Measurements from ENCODE around the gene CBL. TPM values are rescaled to one million over a fixed set of nuclear protein-coding genes. Genes with fewer than 3 reads are reported as not detected.
"Not testable (repeated sequence)": the region's sequence is repeated elsewhere in the genome, so short reads cannot be mapped to it uniquely, and the experiment has no call there.

The CBL gene
- total RNA-seq, 1 donor from 2014 or later, result 42.1 TPM

DNA sequence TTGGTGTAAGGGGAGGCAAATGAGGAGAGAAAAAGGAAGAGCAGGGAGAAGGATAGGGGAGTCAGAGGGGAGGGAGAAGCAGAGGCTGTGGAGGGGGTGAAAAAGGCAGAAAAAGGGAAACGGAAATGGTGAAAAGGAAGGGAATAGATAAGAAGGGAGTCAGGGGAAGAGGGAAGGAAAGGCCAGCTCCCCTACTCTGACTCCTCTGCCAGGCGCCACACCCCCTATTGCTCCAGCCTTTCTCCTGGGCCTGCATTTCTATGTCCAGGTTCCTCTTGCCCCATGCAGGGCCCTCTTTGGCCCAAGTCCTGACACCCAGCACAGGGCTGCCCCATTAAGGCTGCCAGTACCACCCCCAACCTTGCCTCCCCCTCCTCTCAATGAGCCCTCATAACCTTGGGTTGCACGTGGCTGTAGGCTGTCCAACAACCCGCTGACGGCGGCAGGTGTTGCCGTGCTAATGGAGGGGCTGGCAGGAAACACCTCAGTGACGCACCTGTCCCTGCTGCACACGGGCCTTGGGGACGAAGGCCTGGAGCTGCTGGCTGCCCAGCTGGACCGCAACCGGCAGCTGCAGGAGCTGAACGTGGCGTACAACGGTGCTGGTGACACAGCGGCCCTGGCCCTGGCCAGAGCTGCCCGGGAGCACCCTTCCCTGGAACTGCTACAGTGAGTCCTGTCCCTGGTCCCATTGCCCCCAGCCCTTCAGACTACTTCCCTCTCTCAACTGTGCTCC, 24.3 kb upstream of the CBL start:
- intact Hi-C loops (cut with micrococcal nuclease), result no loop called here

DNA sequence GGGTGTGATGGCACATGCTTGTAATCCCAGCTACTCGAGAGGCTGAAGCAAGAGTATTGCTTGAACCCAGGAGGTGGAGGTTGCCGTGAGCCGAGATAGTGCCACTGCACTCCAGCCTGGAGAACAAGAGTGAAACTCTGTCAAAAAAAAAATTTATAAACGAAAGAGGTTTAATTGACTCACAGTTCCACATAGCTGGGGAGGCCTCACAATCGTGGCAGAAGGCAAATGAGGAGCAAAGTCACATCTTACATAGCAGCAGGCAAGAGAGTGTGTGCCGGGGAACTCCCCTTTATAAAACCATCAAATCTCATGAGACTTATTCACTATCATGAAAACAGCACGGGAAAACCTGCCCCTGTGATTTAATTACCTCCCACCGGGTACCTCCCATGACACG, 21.7 kb upstream of the CBL start:
- intact Hi-C loops (cut with micrococcal nuclease), result not testable (repeated sequence)

DNA sequence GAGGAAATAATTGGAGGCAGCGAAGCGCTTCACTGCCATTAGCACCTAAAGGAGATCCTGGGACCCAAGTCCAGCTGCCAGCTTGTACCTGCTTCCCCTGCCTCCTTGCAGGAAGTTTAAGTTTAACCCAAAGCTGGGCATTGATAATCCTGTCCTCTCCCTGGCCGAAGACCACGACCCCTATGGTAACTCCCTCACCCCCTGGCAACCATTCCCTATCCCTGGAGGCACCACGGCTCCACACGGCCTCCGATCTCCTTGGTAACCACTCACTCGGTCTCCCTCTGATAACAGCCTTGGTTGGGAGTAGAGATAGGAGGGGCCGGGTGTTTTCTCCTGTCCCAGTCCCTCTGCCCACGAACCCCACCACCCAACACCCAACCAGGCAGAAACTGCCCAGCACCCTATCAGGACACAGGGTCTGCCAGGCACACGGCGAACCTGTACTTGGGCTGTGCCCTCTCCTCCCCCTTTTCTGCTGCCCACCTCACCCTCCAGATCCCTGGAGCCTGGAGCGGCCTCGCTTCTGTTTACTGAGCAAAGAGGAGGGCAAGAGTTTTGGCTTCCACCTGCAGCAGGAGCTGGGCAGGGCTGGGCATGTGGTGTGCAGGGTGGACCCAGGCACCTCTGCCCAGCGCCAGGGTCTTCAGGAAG, 20.0 kb upstream of the CBL start:
- intact Hi-C loops (cut with micrococcal nuclease), result no loop called here

DNA sequence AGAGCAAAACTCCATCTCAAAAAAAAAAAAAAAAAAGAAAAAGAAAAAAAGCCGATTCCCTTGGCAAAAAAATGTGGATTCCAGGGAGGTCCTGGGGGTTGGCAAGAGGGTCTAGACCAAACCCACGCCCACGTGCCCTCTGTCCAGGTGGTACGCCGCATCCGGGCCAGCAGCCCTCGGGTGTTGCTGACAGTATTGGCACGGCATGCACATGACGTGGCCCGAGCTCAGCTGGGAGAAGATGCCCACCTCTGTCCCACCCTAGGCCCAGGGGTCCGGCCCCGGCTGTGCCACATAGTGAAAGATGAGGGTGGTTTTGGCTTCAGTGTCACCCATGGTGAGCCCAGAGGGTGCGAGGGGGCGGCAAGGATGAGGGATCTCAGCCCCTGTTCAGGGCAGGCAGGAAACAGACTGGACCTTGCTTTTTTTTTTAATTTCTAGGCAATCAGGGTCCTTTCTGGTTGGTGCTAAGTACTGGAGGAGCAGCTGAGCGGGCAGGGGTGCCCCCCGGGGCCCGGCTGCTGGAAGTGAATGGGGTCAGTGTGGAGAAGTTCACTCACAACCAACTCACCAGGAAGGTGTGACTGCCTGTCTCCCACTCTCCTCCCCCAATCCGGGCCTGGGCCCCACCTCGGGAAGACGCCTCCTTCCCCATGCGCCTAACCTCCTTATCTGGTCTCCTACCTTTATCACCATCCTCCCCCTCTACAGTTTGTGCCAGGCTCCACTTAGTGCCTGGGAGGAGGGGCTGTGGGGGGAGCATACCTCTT, 18.8 kb upstream of the CBL start:
- intact Hi-C loops (cut with micrococcal nuclease), result no loop called here

DNA sequence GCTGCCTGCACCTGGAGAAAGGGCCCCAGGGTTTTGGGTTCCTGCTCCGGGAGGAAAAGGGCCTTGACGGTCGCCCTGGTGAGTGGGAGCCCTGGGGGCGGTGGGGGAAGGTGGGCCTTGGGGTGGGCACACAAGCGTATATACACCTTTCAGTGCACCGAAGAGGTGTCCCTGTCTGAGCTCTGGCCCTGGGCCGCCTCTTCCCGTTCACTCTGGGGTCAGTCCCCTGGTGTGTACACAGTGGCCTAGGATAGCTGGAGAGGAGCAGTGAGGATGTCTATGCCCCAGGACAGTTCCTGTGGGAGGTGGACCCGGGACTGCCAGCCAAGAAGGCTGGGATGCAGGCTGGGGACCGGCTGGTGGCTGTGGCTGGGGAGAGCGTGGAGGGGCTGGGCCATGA, 18.1 kb upstream of the CBL start:
- intact Hi-C loops (cut with micrococcal nuclease), result no loop called here

DNA sequence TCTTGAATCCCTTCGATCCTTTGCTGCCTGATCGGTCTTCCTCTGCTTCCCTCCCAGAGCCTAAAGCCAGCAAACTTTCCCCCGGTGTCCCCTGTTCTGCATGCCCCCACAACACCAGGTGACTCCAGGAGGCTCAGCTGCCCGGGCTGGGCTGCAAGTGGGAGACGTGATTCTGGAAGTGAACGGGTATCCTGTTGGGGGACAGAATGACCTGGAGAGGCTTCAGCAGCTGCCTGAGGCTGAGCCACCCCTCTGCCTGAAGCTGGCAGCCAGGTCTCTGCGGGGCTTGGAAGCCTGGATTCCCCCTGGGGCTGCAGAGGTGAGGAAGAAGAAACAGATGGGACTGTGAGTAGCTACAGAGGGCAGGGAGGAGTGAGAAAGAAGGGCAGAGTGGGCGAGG, 17.3 kb upstream of the CBL start:
- intact Hi-C loops (cut with micrococcal nuclease), result no loop called here

DNA sequence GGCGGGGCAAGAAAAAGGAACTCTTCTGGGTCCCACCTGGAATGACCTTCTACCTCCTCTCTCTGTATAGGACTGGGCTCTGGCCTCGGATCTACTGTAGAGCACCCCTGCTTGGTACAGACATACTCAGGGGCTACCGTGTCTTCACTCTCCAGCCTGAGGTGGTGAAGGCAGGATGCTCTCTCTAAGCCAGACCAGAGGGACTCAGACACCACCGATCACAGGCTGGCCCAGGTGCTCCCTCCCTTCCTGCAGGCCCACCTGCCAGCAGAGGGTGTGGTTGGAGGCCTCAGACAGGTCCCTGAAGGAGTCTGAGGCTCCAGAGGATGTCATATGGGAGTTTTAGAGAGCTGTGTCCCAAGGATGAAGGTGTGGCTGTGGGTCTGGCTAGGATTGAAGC, 16.7 kb upstream of the CBL start:
- intact Hi-C loops (cut with micrococcal nuclease), result no loop called here

DNA sequence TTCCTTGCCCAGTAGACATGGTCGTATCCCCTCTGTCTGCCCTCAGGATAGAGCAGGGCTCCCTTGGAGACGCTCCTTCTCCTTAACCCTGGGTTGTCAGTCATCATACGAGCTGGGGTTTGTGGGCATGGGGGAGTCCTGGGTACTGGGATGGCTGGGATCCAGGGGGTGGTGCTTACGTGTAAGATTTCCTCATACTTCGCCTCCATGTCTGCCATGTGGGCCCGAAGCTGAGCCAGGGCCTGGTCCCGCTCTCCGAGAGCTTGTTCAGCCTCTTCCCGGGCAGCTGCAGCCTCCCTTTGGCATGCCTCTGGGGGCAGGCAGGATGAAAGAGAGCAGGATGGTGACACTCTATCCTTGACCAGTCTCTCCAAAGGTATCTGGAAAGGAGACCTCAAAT, 15.6 kb upstream of the CBL start:
- intact Hi-C loops (cut with micrococcal nuclease), result no loop called here

DNA sequence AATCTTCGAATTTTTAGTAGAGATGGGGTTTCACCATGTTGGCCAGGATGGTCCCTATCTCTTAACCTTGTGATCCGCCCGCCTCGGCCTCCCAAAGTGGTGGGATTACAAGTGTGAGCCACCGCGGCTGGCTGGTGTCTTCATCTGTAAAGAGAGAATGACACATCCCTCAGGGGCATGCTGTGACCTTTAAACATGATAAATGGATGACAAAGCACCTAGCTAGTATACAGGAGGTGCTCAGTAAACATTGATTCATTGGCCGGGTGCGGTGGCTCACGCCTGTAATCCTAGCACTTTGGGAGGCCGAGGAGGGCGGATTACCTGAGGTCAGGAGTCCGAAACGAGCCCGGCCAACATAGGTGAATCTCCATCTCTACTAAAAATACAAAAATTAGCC, 14.9 kb upstream of the CBL start:
- intact Hi-C loops (cut with micrococcal nuclease), result not testable (repeated sequence)

GRCh38 chr11:119192111-119192510, 14.0 kb upstream of the CBL start:
- intact Hi-C loops (cut with micrococcal nuclease), result no loop called here

DNA sequence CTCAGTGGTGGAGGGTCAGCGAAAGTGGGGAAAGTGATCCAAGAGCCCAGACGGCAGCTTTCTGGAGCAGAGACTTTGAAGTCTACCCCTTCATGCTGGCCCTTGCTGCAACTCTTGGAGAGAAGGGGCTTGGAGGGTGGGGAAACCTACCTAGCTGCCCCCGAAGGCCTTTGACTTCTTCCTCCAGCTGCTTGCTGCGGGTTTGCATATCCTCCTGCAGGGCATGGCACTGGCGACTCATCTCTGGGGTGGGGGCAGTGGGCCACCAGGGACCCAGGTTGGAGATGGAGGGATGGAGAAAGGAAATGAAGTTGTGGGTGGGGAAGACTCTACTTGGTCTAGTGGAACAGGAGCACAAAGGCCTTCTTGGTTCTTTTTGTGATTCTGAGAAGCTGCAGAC, 13.1 kb upstream of the CBL start:
- intact Hi-C loops (cut with micrococcal nuclease), result no loop called here

GRCh38 chr11:119193626-119194025, 12.5 kb upstream of the CBL start:
- intact Hi-C loops (cut with micrococcal nuclease), result no loop called here

DNA sequence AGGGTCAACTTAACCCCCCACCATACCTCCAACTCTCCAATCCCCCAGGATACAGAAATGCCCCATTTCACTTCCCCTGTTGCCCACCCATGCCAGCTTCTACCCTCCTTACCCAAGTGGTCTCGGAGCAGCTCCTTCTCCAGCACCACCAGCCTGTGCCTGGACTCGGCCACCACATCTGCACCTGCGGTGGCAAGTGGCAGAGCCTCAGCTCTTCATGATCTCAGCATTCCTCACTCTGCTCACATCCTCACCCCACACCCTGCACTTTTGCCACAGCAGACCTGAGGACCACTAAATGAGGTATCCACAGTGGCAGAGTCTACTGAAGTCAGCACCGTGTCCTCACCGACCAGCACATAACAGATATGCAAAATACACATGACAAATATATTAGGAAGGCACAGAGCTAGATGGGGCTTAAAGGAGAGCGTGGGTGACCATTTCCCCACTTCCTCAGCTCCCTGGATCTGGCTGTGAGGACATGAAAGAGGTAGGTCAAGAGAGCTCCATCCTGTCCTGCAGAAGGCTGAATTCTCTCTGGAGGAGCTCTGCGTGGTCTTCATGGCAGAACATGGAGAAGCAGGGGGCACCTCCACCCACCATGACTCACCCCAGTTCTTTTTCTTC, 11.2 kb upstream of the CBL start:
- intact Hi-C loops (cut with micrococcal nuclease), result loop anchor here (5.0 kb wide), 1 partner anchor 198 kb away; the partner anchor contains the start of gene CENATAC

GRCh38 chr11:119195680-119196079, 10.5 kb upstream of the CBL start:
- intact Hi-C loops (cut with micrococcal nuclease), result loop anchor here (2.0 to 5.0 kb wide), 3 partner anchors 89 to 198 kb away; partner anchors contain the start of genes CENATAC and HYOU1

- intact Hi-C loops (cut with micrococcal nuclease), result loop anchor here (1.0 to 5.0 kb wide), 14 partner anchors 29 to 290 kb away; partner anchors contain the start of genes CENATAC, DPAGT1, HINFP and HYOU1
Observed at GRCh38 chr11:119196833-119197483, 9.2 kb upstream of the CBL start.

DNA sequence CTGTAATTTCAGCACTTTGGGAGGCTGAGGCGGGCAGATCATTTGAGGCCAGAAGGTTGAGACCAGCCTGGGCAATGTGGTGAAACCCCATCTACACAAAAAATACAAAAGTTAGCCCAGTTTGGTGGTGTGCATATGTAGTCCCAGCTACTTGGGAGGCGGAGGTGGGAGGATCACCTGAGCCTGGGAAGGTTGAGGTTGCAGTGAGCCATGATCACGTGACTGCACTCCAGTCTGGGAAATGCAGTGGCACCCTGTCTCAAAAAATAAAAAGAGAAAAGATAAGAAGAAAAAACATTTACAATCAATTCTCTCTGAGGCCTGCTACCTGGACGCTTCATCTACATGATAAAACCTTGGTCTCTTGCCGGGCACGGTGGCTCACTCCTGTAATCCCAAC, 7.2 kb upstream of the CBL start:
- intact Hi-C loops (cut with micrococcal nuclease), result loop anchor here (5.0 kb wide), 1 partner anchor 202 kb away; the partner anchor contains the start of gene CENATAC

DNA sequence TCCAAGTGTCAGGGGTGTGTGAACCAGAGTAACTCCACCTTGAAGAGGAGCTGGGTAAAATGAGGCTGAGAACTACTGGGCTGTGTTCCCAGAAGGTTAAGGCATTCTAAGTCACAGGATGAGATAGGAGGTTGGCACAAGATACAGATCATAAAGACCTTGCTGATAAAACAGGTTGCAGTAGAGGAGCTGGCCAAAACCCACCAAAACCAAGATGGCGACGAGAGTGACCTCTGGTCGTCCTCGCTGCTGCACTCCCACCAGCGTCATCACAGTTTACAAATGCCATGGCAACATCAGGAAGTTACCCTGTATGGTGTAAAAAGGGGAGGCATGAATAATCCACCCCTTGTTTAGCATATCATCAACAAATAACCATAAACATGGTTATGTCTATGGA, 4.9 kb upstream of the CBL start:
- intact Hi-C loops (cut with micrococcal nuclease), result not testable (repeated sequence)

- intact Hi-C loops (cut with micrococcal nuclease), result no loop called here
Observed at GRCh38 chr11:119202554-119202953, 3.6 kb upstream of the CBL start.

DNA sequence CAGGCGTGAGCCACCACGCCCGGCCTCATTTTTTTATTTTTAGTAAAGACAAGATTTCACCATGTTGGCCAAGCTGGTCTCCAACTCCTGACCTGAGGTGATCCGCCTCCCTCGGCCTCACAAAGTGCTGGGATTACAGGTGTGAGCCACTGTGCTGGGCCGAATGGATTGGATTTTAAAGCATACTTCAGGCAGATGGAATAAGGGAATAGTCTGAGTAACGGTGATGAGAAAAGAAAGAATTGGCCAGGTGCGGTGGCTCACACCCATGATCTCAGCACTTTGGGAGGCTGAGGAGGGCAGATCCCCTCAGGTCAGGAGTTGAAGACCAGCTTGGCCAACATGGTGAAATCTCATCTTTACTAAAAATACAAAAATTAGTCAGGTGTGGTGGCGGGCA, 2.1 kb upstream of the CBL start:
- intact Hi-C loops (cut with micrococcal nuclease), result no loop called here

DNA sequence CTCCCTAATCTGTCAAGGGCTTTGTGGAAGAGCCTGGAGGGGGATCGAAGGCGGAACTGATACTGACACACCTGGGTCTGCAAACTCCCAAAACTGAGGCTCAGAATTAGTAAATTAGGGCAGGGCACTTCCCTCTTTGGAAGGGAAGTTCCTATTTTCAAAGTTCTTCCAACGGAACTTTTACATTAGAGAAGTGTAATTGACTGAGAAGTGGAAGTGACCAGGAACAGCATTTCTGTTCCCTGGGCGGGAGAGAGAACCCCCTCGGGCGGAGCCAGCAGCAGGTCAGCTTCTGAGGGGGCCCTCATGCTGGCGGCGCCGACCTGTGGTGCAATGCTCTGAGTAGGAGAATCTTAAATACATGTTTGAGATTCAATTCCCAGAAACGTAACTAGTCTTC, 1.1 kb upstream of the CBL start:
- intact Hi-C loops (cut with micrococcal nuclease), result loop anchor here (1.0 to 5.0 kb wide), 8 partner anchors 37 to 768 kb away; partner anchors contain the start of genes HINFP, HYOU1 and KMT2A

All from T-helper 1 cell treated with Interleukin-12 subunit alpha and Interleukin-12 subunit beta and Interleukin-4 antibody, amounts not matched to agents 30 ng/mL and 1 ng/mL, for 36 hours (primary cell).